ENCODE measurements around the gene C19orf18. TPM values are rescaled to one million over a fixed set of nuclear protein-coding genes. Genes with fewer than 3 reads are reported as not detected.

C19orf18 gene
- total RNA-seq, 1 experiment from 2014 or later = 1.1 TPM

DNA sequence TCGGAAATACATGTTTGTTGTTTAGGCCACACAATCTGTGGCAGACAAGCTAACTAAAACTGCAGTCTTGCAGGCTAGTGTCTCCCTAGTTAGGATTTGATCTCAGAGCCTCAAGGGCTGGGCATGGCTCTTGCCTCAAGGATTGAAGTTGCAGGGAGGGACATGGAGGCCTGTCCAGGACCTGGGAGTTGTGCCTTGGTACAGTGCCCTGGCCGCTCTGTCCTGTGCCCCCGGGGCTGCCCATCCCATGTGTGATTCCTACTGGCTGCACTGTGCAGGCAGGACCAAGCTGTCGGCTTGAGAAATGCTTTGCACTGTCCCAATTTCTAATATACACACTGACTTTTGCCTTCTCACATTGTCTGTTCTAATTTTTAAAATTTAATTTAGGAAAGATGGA is 19.3 kb downstream of the C19orf18 start:
- POLR2A ChIA-PET = no interaction called here

GRCh38 chr19:57949702-57950101 is 24.6 kb downstream of the C19orf18 start:
- CTCF ChIA-PET = interaction anchor here (0.8 to 2.3 kb wide), 2 partner anchors 53 to 319 kb away, joined by 4 to 10 read pairs; partner anchors contain the start of gene ZNF606
- TF ChIP-seq IRF2 (CRISPR knock-in tag; IDR thresholded peaks at IDR 0.05; ENCODE audit: borderline replicate concordance, low read depth) (no peak), PRRX2 (CRISPR knock-in tag; IDR thresholded peaks at IDR 0.05) (no peak), HMGA2 (CRISPR knock-in tag; IDR thresholded peaks at IDR 0.05) (no peak), FOXK1 (CRISPR knock-in tag; IDR thresholded peaks at IDR 0.05) (no peak)
- no peak for DNase-seq (ENCODE audit: low spot score)
- Mint-ChIP-seq H3K27ac (no peak overlapping the region), H3K9me3 (peaks cover 27% of the 10 kb centered on the region), H3K36me3 (0 out of 2 replicates have a peak, but pooled peaks cover 3% of the 10 kb centered on the region), H3K27me3 (ENCODE audit: low read depth) (peaks cover 40% of the 10 kb centered on the region), H3K4me1 (peaks cover 13% of the 10 kb centered on the region), H3K4me3 (no peak overlapping the region)
- POLR2A ChIA-PET = interaction anchor here (1.0 kb wide), 1 partner anchor 53 kb away, joined by 3 read pairs; the partner anchor contains the start of gene ZNF606
- no peak for ATAC-seq

More for the DNA sequence above, 19.3 kb downstream of the C19orf18 start:
- CTCF ChIA-PET = no interaction called here
- Mint-ChIP-seq H3K4me1 (no peaks in the 10 kb centered on the region), H3K27ac (no peak overlapping the region), H3K9me3 (peaks cover 50% of the 10 kb centered on the region), H3K4me3 (no peak overlapping the region), H3K27me3 (ENCODE audit: low read depth) (peaks cover 53% of the 10 kb centered on the region), H3K36me3 (peaks cover 14% of the 10 kb centered on the region)
- TF ChIP-seq ATF1 (CRISPR knock-in tag; IDR thresholded peaks at IDR 0.05) (no peak), SMAD3 (CRISPR knock-in tag; IDR thresholded peaks at IDR 0.05; ENCODE audit: borderline replicate concordance) (no peak), NFE2L1 (CRISPR knock-in tag; IDR thresholded peaks at IDR 0.05) (no peak), ELF4 (CRISPR knock-in tag; IDR thresholded peaks at IDR 0.05; ENCODE audit: low read depth) (no peak), FOXK1 (CRISPR knock-in tag; IDR thresholded peaks at IDR 0.05) (no peak), ZNF512 (CRISPR knock-in tag; IDR thresholded peaks at IDR 0.05; ENCODE audit: borderline replicate concordance) (no peak), IRF1 (CRISPR knock-in tag; IDR thresholded peaks at IDR 0.05) (no peak), CBFB (CRISPR knock-in tag; IDR thresholded peaks at IDR 0.05; ENCODE audit: low read depth) (no peak), HMGA2 (CRISPR knock-in tag; IDR thresholded peaks at IDR 0.05) (no peak)
- TF ChIP-seq, protein P1, sequence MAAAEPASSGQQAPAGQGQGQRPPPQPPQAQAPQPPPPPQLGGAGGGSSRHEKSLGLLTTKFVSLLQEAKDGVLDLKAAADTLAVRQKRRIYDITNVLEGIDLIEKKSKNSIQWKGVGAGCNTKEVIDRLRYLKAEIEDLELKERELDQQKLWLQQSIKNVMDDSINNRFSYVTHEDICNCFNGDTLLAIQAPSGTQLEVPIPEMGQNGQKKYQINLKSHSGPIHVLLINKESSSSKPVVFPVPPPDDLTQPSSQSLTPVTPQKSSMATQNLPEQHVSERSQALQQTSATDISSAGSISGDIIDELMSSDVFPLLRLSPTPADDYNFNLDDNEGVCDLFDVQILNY (CRISPR knock-in tag; IDR thresholded peaks at IDR 0.05) = no peak
- no peak for ATAC-seq
- DNase-seq (ENCODE audit: low spot score) = no peak

- peaks cover 22% of the 10 kb centered on the region for H3K9me3 Mint-ChIP-seq
- peaks cover 13% of the 10 kb centered on the region for H3K4me1 Mint-ChIP-seq
- 0 out of 2 replicates have a peak, but pooled peaks cover 3% of the 10 kb centered on the region for H3K36me3 Mint-ChIP-seq
- no peak overlapping the region for H3K4me3 Mint-ChIP-seq
- H3K27me3 Mint-ChIP-seq (ENCODE audit: low read depth) = peaks cover 36% of the 10 kb centered on the region
- H3K27ac Mint-ChIP-seq = no peak overlapping the region
- DNase-seq (ENCODE audit: low spot score) (no peak), ATAC-seq (no peak)
- POLR2A ChIA-PET = interaction anchor here (1.0 kb wide), 1 partner anchor 53 kb away, joined by 3 read pairs; the partner anchor contains the start of gene ZNF606
- CTCF ChIA-PET = interaction anchor here (0.8 to 2.3 kb wide), 2 partner anchors 53 to 320 kb away, joined by 4 to 10 read pairs; partner anchors contain the start of gene ZNF606
- TF ChIP-seq ETV6 (CRISPR knock-in tag; IDR thresholded peaks at IDR 0.05) = no peak
- TF ChIP-seq, protein P2, sequence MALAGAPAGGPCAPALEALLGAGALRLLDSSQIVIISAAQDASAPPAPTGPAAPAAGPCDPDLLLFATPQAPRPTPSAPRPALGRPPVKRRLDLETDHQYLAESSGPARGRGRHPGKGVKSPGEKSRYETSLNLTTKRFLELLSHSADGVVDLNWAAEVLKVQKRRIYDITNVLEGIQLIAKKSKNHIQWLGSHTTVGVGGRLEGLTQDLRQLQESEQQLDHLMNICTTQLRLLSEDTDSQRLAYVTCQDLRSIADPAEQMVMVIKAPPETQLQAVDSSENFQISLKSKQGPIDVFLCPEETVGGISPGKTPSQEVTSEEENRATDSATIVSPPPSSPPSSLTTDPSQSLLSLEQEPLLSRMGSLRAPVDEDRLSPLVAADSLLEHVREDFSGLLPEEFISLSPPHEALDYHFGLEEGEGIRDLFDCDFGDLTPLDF (CRISPR knock-in tag; IDR thresholded peaks at IDR 0.05) = no peak
- no peak for TF ChIP-seq NFYB (CRISPR knock-in tag; conservative IDR thresholded peaks at IDR 0.05; ENCODE audit: low read depth)
- TF ChIP-seq ZNF416 (CRISPR knock-in tag; IDR thresholded peaks at IDR 0.05) = no peak
- TF ChIP-seq ESRRA (CRISPR knock-in tag; IDR thresholded peaks at IDR 0.05; ENCODE audit: borderline replicate concordance) = no peak
- TF ChIP-seq CBFB (CRISPR knock-in tag; IDR thresholded peaks at IDR 0.05; ENCODE audit: low read depth) = no peak
- TF ChIP-seq, protein P3, sequence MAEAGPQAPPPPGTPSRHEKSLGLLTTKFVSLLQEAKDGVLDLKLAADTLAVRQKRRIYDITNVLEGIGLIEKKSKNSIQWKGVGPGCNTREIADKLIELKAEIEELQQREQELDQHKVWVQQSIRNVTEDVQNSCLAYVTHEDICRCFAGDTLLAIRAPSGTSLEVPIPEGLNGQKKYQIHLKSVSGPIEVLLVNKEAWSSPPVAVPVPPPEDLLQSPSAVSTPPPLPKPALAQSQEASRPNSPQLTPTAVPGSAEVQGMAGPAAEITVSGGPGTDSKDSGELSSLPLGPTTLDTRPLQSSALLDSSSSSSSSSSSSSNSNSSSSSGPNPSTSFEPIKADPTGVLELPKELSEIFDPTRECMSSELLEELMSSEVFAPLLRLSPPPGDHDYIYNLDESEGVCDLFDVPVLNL (CRISPR knock-in tag; IDR thresholded peaks at IDR 0.05; ENCODE audit: borderline replicate concordance, low read depth) = no peak
- no peak for TF ChIP-seq IRF2 (CRISPR knock-in tag; IDR thresholded peaks at IDR 0.05; ENCODE audit: borderline replicate concordance, low read depth)
- no peak for TF ChIP-seq CREB1 (CRISPR knock-in tag; IDR thresholded peaks at IDR 0.05)
- TF ChIP-seq KAT7 (CRISPR knock-in tag; IDR thresholded peaks at IDR 0.05; ENCODE audit: borderline replicate concordance) = no peak
- TF ChIP-seq ZBTB43 (CRISPR knock-in tag; IDR thresholded peaks at IDR 0.05) = no peak
- TF ChIP-seq AR (CRISPR knock-in tag; IDR thresholded peaks at IDR 0.05) = no peak
- no peak for TF ChIP-seq HMGA2 (CRISPR knock-in tag; IDR thresholded peaks at IDR 0.05)
- TF ChIP-seq PRRX2 (CRISPR knock-in tag; IDR thresholded peaks at IDR 0.05) = no peak
- TF ChIP-seq SMAD3 (CRISPR knock-in tag; IDR thresholded peaks at IDR 0.05; ENCODE audit: borderline replicate concordance) = no peak
These were observed 25.0 kb downstream of the C19orf18 start for GRCh38 chr19:57949296-57949695.

Measured in WTC11 (cell line).